Measurements from ENCODE around the gene PACSIN2. TPM values are rescaled to one million over a fixed set of nuclear protein-coding genes. Genes with fewer than 3 reads are reported as not detected.

The PACSIN2 gene
- total and polyA plus RNA-seq, 2 of the 13 experiments (the other 11 are each of a cell fraction or from before 2014, with no cell fraction given), result 54.1 to 68.8 TPM

- no peak for ATAC-seq
- POLR2A ChIA-PET, result no interaction called here
- in situ Hi-C loops (cut with HindIII; ENCODE audit: extremely low pct_ligation_motif_present, low pct_unique_long_range_greater_than_20kb), result no loop called here
- Histone ChIP-seq H3K9me3 (ENCODE audit: low read length) (no peaks in the 10 kb centered on the region), H3K4me1 (ENCODE audit: insufficient read depth, low read length) (peaks cover 10% of the 10 kb centered on the region), H3K27me3 (ENCODE audit: control insufficient read depth in 1 of 2, insufficient read depth in 2 of 2, low read length in 2 of 2) (no peaks in the 10 kb centered on the region), H3K4me2 (ENCODE audit: low read depth, low read length) (no peak overlapping the region), H3K4me3 (replicated peaks in 1 of 3; ENCODE audit: insufficient read depth in 1 of 3, low read depth in 2 of 3, low read length in 3 of 3) (no peak overlapping the region), H3K9ac (ENCODE audit: insufficient read depth, low read depth, low read length) (no peak overlapping the region), H2AFZ (ENCODE audit: low read length) (no peak overlapping the region), H3K79me2 (ENCODE audit: insufficient read depth, low read length) (no peaks in the 10 kb centered on the region), H3K27ac (ENCODE audit: extremely low read length, insufficient read depth, low read length) (no peak overlapping the region), H4K20me1 (ENCODE audit: insufficient read depth, low read length) (no peaks in the 10 kb centered on the region), H3K36me3 (replicated peaks in 1 of 2; ENCODE audit: control insufficient read depth in 1 of 2, insufficient read depth in 2 of 2, low read length in 2 of 2) (peaks cover 8 to 62% of the 10 kb centered on the region in 2 experiments)
- TF ChIP-seq MATR3 (CRISPR knock-in tag; IDR thresholded peaks at IDR 0.05), result no peak
- no peak for TF ChIP-seq PAX8 (CRISPR knock-in tag; IDR thresholded peaks at IDR 0.05; ENCODE audit: borderline replicate concordance)
- no peak for TF ChIP-seq ZFX (CRISPR knock-in tag; IDR thresholded peaks at IDR 0.05; ENCODE audit: low read depth)
- no peak for TF ChIP-seq ZNF777 (CRISPR knock-in tag; IDR thresholded peaks at IDR 0.05)
- TF ChIP-seq ZKSCAN1 (IDR thresholded peaks at IDR 0.05; ENCODE audit: low read length), result no peak
- TF ChIP-seq KMT2B (CRISPR knock-in tag; IDR thresholded peaks at IDR 0.05), result no peak
- TF ChIP-seq, protein P1, sequence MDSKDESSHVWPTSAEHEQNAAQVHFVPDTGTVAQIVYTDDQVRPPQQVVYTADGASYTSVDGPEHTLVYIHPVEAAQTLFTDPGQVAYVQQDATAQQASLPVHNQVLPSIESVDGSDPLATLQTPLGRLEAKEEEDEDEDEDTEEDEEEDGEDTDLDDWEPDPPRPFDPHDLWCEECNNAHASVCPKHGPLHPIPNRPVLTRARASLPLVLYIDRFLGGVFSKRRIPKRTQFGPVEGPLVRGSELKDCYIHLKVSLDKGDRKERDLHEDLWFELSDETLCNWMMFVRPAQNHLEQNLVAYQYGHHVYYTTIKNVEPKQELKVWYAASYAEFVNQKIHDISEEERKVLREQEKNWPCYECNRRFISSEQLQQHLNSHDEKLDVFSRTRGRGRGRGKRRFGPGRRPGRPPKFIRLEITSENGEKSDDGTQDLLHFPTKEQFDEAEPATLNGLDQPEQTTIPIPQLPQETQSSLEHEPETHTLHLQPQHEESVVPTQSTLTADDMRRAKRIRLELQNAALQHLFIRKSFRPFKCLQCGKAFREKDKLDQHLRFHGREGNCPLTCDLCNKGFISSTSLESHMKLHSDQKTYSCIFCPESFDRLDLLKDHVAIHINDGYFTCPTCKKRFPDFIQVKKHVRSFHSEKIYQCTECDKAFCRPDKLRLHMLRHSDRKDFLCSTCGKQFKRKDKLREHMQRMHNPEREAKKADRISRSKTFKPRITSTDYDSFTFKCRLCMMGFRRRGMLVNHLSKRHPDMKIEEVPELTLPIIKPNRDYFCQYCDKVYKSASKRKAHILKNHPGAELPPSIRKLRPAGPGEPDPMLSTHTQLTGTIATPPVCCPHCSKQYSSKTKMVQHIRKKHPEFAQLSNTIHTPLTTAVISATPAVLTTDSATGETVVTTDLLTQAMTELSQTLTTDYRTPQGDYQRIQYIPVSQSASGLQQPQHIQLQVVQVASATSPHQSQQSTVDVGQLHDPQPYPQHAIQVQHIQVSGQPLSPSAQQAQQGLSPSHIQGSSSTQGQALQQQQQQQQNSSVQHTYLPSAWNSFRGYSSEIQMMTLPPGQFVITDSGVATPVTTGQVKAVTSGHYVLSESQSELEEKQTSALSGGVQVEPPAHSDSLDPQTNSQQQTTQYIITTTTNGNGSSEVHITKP (CRISPR knock-in tag; IDR thresholded peaks at IDR 0.05; ENCODE audit: low read depth), result no peak
- no peak for FAIRE-seq
- intact Hi-C loops (cut with micrococcal nuclease; ENCODE audit: unreplicated experiment), result no loop called here
- DNase-seq (ENCODE audit: low spot score), result no peak
- CTCF ChIA-PET (ENCODE audit: low intra/inter-chr PET ratio, low total read pairs), result no interaction called here
- WGBS (ENCODE audit: low lambda C conversion rate), result 97% methylated on average over 14 of the region's 14 CpGs
- BruUV-seq (replicated peaks), result no TSS peak
These were observed 172.1 kb downstream of the PACSIN2 start for GRCh38 chr22:42842658-42843370.
